ENCODE data around the gene FER.

DNA sequence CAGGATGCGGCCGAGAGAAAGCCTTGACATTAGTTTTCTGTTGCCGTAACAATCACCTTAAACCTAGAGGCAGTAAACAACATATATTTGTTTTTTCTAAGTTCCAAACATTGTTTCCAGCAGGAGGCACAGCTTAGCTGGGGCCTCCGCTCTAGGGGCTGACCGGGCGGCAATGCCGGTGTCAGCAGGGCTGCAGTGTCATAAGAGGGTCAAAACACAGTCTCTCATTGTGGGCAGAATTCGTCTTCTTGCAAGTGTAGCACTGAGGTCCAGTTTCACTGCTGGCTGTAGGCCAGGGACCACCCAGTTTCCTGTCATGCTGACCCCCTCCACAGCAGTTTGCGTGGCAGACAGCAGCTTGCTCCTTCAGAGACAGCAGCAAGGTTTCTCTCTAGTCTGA, 475.8 kb downstream of the FER start:
- TF ChIP-seq, protein P1, sequence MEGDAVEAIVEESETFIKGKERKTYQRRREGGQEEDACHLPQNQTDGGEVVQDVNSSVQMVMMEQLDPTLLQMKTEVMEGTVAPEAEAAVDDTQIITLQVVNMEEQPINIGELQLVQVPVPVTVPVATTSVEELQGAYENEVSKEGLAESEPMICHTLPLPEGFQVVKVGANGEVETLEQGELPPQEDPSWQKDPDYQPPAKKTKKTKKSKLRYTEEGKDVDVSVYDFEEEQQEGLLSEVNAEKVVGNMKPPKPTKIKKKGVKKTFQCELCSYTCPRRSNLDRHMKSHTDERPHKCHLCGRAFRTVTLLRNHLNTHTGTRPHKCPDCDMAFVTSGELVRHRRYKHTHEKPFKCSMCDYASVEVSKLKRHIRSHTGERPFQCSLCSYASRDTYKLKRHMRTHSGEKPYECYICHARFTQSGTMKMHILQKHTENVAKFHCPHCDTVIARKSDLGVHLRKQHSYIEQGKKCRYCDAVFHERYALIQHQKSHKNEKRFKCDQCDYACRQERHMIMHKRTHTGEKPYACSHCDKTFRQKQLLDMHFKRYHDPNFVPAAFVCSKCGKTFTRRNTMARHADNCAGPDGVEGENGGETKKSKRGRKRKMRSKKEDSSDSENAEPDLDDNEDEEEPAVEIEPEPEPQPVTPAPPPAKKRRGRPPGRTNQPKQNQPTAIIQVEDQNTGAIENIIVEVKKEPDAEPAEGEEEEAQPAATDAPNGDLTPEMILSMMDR (IDR thresholded peaks at IDR 0.05; ENCODE audit: insufficient read depth, low read length, poor library complexity, severe bottlenecking), result no peak
- no peak for TF ChIP-seq EZH2phosphoT487 (conservative IDR thresholded peaks at IDR 0.05; ENCODE audit: low read length)

Data from SU-DHL-6 (cell line).